HFFc6 (cell line): ENCODE measurements around the gene NT5E. TPM values are rescaled to one million over a fixed set of nuclear protein-coding genes. Genes with fewer than 3 reads are reported as not detected.

Experiments used
- DNase-seq: peaks from one replicate; pipeline ENCODE4 v3.0.0-alpha.2; 2018
- H3K27ac Mint-ChIP-seq: 2 replicates; pipeline ENCODE4 v1.8.0; 2020; ENCODE audit warnings: mild to moderate bottlenecking, mixed read lengths
- H3K27me3 Mint-ChIP-seq: 2 replicates; pipeline ENCODE4 v1.8.0; 2021; ENCODE audit warnings: mild to moderate bottlenecking, moderate library complexity, mixed read lengths; ENCODE audit not compliant: insufficient read depth
- H3K36me3 Mint-ChIP-seq: 2 replicates; pipeline ENCODE4 v1.8.0; 2021; ENCODE audit warnings: low read depth, mixed read lengths
- H3K4me1 Mint-ChIP-seq: 2 replicates; pipeline ENCODE4 v1.8.0; 2020; ENCODE audit warnings: low read depth, mixed read lengths
- H3K4me3 Mint-ChIP-seq: 2 replicates; pipeline ENCODE4 v1.8.0; 2020; ENCODE audit warnings: mild to moderate bottlenecking, moderate library complexity, mixed read lengths
- H3K9me3 Mint-ChIP-seq: 2 replicates; pipeline ENCODE4 v1.8.0; 2020; ENCODE audit warnings: mild to moderate bottlenecking, mixed read lengths
- CTCF ChIP-seq: fragments of 200-600 bp; sonication (generic); IDR thresholded peaks from 2 replicates; pipeline ENCODE4 v1.5.0; 2021; ENCODE audit warnings: antibody characterized with exemption, mild to moderate bottlenecking
- total RNA-seq, 6 experiments: library from RNA; stranded (reverse); fragmentation: NEBNext Ultra II Directional; extraction: Animal tissue kit (Norgen Biotek cat#: 25700); gene quantifications; 2 replicates in 1 of 6; 3 replicates in 5 of 6; pipeline ENCODE4 v1.2.3, GENCODE V29; 2021

Gene NT5E
- total RNA-seq, 6 experiments from 2014 or later = 263 to 375 (median 316) TPM

DNA sequence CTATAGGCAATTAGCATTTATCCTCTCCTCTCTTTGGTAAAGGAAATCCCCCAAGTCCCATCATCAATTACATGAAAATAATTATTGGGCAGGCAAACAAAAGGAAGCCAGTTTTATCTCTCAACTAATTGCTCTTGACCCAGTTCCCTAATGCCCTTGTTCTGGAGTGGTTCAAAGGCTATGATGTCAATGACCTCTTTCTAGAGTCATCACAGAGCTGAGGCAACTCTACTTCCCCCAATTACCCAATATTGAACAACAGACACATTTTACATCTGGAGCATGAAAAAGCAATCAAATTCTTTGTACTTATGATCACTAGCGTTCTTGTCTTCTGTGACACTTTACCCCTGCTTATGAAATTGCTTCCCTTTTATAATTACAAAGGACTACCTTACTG, 43.5 kb downstream of the NT5E start:
- Mint-ChIP-seq H3K9me3 (peaks cover 19% of the 10 kb centered on the region), H3K27ac (no peak overlapping the region), H3K27me3 (peaks cover 5% of the 10 kb centered on the region), H3K4me3 (no peak overlapping the region), H3K4me1 (peaks cover 59% of the 10 kb centered on the region), H3K36me3 (peaks cover 93% of the 10 kb centered on the region)
- no peak for TF ChIP-seq CTCF
- no peak for DNase-seq

- peak overlapping the region; percentile 53 for H3K27ac Mint-ChIP-seq
- peaks cover 19% of the 10 kb centered on the region for H3K9me3 Mint-ChIP-seq
- H3K27me3 Mint-ChIP-seq = peaks cover 5% of the 10 kb centered on the region
- DNase-seq = peak; percentile 55
- H3K4me3 Mint-ChIP-seq = no peak overlapping the region
- H3K4me1 Mint-ChIP-seq = peaks cover 58% of the 10 kb centered on the region
- peaks cover 83% of the 10 kb centered on the region for H3K36me3 Mint-ChIP-seq
- TF ChIP-seq CTCF = no peak
Measured at GRCh38 chr6:85494547-85495536, 45.0 kb downstream of the NT5E start.

DNA sequence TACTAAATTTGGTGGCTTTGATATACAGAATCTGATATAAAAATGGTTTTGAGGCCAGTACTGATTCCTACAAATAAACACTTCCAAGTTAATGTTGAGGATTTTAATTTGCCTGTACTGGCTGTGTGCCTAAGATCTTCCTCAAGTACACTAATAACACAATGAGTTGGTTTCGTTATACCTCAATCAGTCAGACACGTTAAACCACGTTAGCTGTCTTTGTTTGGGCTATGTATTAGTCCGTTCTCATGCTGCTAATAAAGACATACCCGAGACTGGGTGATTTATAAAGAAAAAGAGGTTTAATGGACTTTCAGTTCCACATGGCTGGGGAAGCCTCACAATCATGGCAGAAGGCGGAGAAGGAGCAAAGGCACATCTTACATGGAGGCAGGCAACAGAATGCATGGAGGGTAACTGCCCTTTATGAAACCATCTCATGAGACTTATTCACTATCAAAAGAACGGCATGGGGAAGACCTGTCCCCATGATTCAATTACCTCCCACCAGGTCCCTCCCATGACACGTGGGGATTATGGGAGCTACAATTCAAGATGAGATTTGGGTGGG, 46.2 kb downstream of the NT5E start:
- peaks cover 46% of the 10 kb centered on the region for H3K4me1 Mint-ChIP-seq
- peaks cover 78% of the 10 kb centered on the region for H3K36me3 Mint-ChIP-seq
- no peak overlapping the region for H3K4me3 Mint-ChIP-seq
- no peak for TF ChIP-seq CTCF
- H3K9me3 Mint-ChIP-seq = peaks cover 19% of the 10 kb centered on the region
- no peak for DNase-seq
- H3K27me3 Mint-ChIP-seq = peaks cover 5% of the 10 kb centered on the region
- H3K27ac Mint-ChIP-seq = peak overlapping the region; percentile 18; the same call in 1 of the 2 replicates

- no peak for TF ChIP-seq CTCF
- peaks cover 70% of the 10 kb centered on the region for H3K36me3 Mint-ChIP-seq
- H3K27ac Mint-ChIP-seq = peak overlapping the region; percentile 18; the same call in 1 of the 2 replicates
- peaks cover 19% of the 10 kb centered on the region for H3K9me3 Mint-ChIP-seq
- peaks cover 5% of the 10 kb centered on the region for H3K27me3 Mint-ChIP-seq
- DNase-seq = no peak
- peaks cover 41% of the 10 kb centered on the region for H3K4me1 Mint-ChIP-seq
- no peak overlapping the region for H3K4me3 Mint-ChIP-seq
Measured at GRCh38 chr6:85496856-85497255, 47.0 kb downstream of the NT5E start.

GRCh38 chr6:85498596-85499258, 48.8 kb downstream of the NT5E start:
- no peak for DNase-seq
- Mint-ChIP-seq H3K4me1 (peaks cover 39% of the 10 kb centered on the region), H3K36me3 (peaks cover 60% of the 10 kb centered on the region), H3K9me3 (peaks cover 19% of the 10 kb centered on the region), H3K27ac (peak overlapping the region; percentile 3; the same call in 1 of the 2 replicates), H3K27me3 (peaks cover 5% of the 10 kb centered on the region), H3K4me3 (no peak overlapping the region)
- no peak for TF ChIP-seq CTCF
